Activated T-helper 2 cell treated with anti-CD3 and anti-CD28 coated beads, Interferon-gamma antibody, Interleukin-2, Interleukin-4, amounts not matched to agents 10 μg/mL and 5 μg/mL and 100 μg/mL, durations not matched to agents 14 hours and 24 hours and 36 hours (primary cell): ENCODE data around the gene PDCD4. TPM values are rescaled to one million over a fixed set of nuclear protein-coding genes. Genes with fewer than 3 reads are reported as not detected.
"Not testable (repeated sequence)": the region's sequence is repeated elsewhere in the genome, so short reads cannot be mapped to it uniquely, and the experiment has no call there.

Experiments used
- DNase-seq: peaks from one replicate; pipeline ENCODE4 v3.0.0; 2021; ENCODE audit warnings: low spot score
- H3K27ac Mint-ChIP-seq: one replicate; pipeline ENCODE4 v1.8.0; 2021; ENCODE audit warnings: mixed read lengths
- H3K27me3 Mint-ChIP-seq: one replicate; pipeline ENCODE4 v1.8.0; 2021; ENCODE audit warnings: low read depth, mixed read lengths
- H3K36me3 Mint-ChIP-seq: one replicate; pipeline ENCODE4 v1.8.0; 2021; ENCODE audit warnings: low read depth, mixed read lengths
- H3K4me1 Mint-ChIP-seq: one replicate; pipeline ENCODE4 v1.8.0; 2021; ENCODE audit warnings: low read depth, mixed read lengths
- H3K4me3 Mint-ChIP-seq: one replicate; pipeline ENCODE4 v1.8.0; 2021; ENCODE audit warnings: low read depth, mild to moderate bottlenecking, moderate library complexity, mixed read lengths
- H3K9me3 Mint-ChIP-seq: one replicate; pipeline ENCODE4 v1.8.0; 2021; ENCODE audit warnings: mixed read lengths
- intact Hi-C: fragments of 100-400 bp; cut with micrococcal nuclease; formaldehyde crosslinking; loops from one replicate; pipeline ENCODE4 v1.15.1; 2023
- total RNA-seq: library from RNA; stranded (reverse); gene quantifications from 2 replicates; pipeline ENCODE4 v1.2.3, GENCODE V29; 2022

PDCD4 gene
- total RNA-seq, 1 donor from 2014 or later: 60.4 TPM

DNA sequence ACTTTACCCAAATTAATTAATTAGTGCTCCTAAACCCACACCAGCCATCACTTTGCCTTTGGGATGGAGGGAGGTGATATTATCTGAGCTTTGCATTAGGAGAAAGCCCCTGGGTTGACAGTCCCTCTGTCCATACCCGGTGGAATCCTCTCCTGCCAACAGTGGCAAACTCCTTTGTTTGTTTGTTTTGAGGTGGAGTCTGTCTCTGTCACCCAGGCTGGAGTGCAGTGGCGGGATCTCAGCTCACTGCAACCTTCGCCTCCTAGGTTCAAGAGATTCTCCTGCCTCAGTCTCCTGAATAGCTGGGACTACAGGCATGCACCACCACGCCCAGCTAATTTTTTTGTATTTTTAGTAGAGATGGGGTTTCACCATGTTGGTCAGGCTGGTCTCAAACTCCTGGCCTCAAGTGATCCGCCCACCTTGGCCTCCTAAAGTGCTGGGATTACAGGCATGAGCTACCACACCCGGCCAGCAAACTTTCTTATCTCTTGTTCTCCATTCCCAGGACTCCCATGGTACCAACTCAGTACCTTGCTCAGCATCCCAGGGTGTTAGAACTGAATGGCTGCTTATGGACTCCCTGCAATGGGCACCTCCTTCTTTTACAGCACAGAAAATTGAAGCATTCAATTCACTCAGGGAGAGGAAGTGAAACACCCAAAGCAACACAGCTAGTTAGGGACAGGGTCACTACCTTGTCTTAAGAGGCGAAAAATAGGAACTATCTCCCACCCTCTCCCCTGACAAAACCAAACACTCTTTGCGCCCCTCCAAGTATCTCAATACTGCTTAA is 4.5 kb upstream of the PDCD4 start:
- H3K27ac Mint-ChIP-seq: peak overlapping the region; percentile 72

DNA sequence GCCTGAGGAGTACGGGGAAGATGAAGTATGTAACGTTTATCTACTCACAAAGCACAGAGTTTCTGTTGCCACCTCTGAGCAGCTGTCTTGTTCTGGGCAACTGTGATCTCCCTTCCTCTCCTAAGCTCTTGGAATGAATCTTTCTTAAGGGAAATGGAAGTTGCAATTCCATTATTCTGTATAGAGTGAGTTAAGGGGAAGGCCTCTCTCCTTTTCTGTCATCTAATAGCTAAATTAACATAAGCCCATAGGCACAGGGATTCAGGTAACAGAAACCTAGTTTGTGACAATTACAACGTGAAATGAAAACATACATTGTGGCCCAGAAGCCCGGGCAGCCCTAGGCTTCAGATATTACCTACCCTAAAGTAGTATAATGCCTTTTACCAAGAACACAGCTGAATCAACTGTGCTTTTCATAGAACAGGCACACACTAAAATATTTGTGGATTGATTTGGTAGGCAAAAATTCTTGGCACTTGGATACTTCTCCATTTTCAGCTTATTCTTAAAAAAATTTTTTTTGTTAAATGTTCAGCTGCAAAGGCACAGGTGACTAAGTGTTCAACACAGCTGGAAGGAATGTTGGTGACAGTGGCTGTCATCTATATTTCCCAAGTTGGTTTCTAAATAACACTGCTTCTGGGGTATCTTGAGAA is 3.8 kb upstream of the PDCD4 start:
- no peaks in the 10 kb centered on the region for H3K9me3 Mint-ChIP-seq
- H3K36me3 Mint-ChIP-seq: peaks cover 3% of the 10 kb centered on the region
- H3K27ac Mint-ChIP-seq: peak overlapping the region; percentile 72
- H3K27me3 Mint-ChIP-seq: no peaks in the 10 kb centered on the region
- H3K4me1 Mint-ChIP-seq: peaks cover 70% of the 10 kb centered on the region
- H3K4me3 Mint-ChIP-seq: peak overlapping the region; percentile 11
- intact Hi-C loops: loop anchor here (10.0 kb wide), 1 partner anchor 453 kb away; no protein-coding TSS in a partner anchor
- DNase-seq: no peak

More for the DNA sequence above, 4.5 kb upstream of the PDCD4 start:
- H3K27me3 Mint-ChIP-seq, H3K36me3 Mint-ChIP-seq, H3K4me3 Mint-ChIP-seq, DNase-seq, H3K9me3 Mint-ChIP-seq: not testable (repeated sequence)
- intact Hi-C loops: loop anchor here (10.0 kb wide), 1 partner anchor 452 kb away; no protein-coding TSS in a partner anchor
- H3K4me1 Mint-ChIP-seq: peaks cover 73% of the 10 kb centered on the region

DNA sequence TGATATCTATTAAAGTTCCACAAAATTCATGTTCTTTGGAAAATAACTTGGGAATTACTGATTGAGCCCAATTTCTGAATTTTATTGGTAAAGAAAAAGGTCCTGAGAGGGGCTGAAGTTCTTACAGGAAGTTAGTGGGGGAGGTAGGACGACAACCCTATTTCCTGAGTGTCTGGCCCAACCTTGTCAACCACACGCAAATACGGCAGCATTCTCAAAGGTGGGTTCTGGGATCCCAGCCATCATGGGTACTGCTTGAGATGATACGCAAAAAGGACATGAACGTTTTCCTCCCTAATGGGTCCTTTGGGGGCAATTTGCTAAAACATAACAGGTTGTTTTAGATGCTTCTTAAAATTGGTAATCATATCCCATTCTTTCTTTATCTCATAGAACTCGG is 2.7 kb upstream of the PDCD4 start:
- Mint-ChIP-seq H3K4me1 (peaks cover 65% of the 10 kb centered on the region), H3K4me3 (peak overlapping the region; percentile 55), H3K9me3 (no peaks in the 10 kb centered on the region), H3K27me3 (no peaks in the 10 kb centered on the region), H3K27ac (peak overlapping the region; percentile 77), H3K36me3 (no peaks in the 10 kb centered on the region)
- intact Hi-C loops: loop anchor here (10.0 kb wide), 1 partner anchor 454 kb away; no protein-coding TSS in a partner anchor
- DNase-seq: no peak

DNA sequence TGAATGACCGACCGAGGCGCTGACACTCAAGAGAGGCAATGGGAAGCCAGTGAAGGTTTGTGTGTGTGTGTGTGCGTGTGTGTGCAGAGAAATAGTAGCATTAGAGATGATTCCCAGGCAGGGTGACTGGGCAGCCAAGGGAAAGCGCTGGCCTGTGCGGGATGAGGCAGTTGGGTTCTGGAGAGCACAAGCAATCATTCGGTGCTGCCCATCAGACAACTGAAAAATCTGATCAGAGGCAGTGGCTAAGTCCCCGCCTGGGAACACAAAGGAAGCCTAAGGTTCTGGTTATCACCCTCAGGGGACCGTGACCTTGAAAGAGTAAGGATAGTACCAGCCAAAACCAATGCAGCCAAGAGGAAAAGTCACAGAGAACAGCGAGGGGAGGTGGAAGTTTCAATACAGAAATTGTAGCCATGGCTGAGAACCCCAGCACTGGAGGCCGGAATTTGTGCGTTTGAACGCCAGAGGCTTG is 868 bp upstream of the PDCD4 start:
- peaks cover 52% of the 10 kb centered on the region for H3K4me1 Mint-ChIP-seq
- H3K36me3 Mint-ChIP-seq: peaks cover 9% of the 10 kb centered on the region
- H3K27ac Mint-ChIP-seq: peak overlapping the region; percentile 97
- H3K4me3 Mint-ChIP-seq: peak overlapping the region; percentile 91
- DNase-seq: no peak
- H3K27me3 Mint-ChIP-seq: no peaks in the 10 kb centered on the region
- intact Hi-C loops: loop anchor here (1.0 to 10.0 kb wide), 7 partner anchors 14 to 804 kb away; partner anchors contain the start of gene SMNDC1
- H3K9me3 Mint-ChIP-seq: no peaks in the 10 kb centered on the region

DNA sequence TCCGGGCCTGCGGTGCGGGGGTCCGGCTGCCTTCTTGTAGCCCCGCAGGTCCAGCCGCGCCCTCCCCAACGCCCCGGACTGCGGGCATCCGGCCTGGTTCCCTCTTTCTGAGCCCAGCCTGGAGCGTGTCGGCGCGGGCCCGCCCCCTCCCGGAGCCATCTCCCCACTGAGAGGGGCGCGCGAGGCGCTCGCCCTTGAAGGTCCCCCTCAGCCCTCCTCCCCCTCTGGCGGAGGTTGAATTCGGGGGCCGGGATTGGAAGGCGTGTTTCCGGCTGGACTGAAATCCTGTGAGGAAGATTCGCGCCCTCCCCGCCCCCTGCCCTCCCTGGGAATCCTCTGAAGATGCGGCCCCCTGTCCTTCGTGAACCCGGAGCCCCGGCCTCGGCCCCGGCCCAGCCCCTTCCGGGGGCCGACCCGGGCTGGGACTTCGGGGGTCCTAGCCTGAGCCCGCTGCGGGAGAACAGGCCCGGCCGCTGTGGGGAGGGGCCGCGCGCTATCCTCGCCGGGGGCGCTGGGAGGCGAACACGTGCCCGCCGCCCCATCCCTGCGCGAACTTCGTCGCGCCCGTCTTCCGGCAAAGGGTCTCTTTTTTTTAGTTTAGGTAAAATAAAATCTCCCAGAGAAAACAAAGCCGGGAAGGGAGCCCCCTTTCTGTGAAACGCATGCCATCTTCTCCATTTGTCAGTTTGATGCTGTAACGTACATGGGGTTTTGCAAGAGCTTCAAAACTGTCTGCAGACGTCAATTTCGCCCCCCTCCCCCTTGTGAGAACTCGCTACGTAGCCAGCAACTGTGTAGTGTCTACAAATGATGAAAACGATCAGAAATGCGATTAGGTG is 636 bp downstream of the PDCD4 start:
- peak overlapping the region; percentile 88 for H3K27ac Mint-ChIP-seq
- peaks cover 16% of the 10 kb centered on the region for H3K36me3 Mint-ChIP-seq
- peaks cover 41% of the 10 kb centered on the region for H3K4me1 Mint-ChIP-seq
- H3K9me3 Mint-ChIP-seq: no peaks in the 10 kb centered on the region
- H3K4me3 Mint-ChIP-seq: peak overlapping the region; percentile 81
- intact Hi-C loops: loop anchor here (1.0 to 10.0 kb wide), 6 partner anchors 47 to 805 kb away; partner anchors contain the start of genes BBIP1, SHOC2 and SMNDC1
- no peaks in the 10 kb centered on the region for H3K27me3 Mint-ChIP-seq
- DNase-seq: peak; percentile 71

DNA sequence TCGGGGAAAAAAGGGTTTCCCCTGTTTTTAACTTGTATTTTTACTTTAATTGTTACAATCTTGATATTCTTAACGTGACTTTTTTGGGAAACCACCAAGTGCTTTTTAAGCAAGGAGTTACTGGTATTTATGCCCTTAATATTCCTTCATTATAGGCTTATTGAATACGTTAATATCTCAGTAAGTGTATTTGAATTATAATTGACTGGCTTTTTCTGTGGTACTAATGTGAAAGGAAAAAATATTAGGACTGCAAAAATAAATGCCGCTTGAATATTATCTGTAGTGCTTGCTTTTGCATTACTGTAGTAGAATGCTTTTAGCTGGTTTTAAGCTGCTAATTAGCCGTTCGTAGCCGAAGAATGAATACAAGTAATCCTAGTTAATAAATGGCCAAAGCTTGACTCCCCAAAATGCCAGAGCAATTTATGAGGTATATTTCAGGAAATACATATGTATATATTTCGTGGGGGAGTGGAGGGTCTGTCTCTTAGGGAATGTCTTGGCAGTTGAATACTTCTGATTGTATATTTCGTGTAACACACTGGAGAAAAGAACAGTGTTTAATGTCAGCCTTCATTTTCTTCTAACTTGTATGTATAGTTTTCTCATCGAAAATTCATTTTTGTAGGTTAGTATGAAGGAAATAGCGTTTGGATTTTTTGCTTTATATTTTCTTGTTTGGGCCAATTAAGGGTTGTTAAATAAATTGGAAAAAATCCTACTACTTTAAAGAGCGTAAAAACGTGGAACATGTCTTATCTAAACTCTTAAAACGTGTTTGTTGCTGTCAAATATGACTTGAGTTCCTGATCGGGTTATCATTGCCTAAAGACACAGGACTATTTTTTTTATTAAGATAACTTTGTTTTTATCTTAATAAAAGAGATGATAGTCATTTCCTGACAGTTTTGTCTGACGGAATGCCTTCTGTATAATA is 1.5 kb downstream of the PDCD4 start:
- peaks cover 39% of the 10 kb centered on the region for H3K4me1 Mint-ChIP-seq
- intact Hi-C loops: loop anchor here (1.0 to 10.0 kb wide), 6 partner anchors 46 to 806 kb away; partner anchors contain the start of genes BBIP1, SHOC2 and SMNDC1
- H3K27ac Mint-ChIP-seq: peak overlapping the region; percentile 88
- H3K4me3 Mint-ChIP-seq: peak overlapping the region; percentile 81
- H3K27me3 Mint-ChIP-seq: no peaks in the 10 kb centered on the region
- DNase-seq: no peak
- H3K36me3 Mint-ChIP-seq: peaks cover 25% of the 10 kb centered on the region
- no peaks in the 10 kb centered on the region for H3K9me3 Mint-ChIP-seq

DNA sequence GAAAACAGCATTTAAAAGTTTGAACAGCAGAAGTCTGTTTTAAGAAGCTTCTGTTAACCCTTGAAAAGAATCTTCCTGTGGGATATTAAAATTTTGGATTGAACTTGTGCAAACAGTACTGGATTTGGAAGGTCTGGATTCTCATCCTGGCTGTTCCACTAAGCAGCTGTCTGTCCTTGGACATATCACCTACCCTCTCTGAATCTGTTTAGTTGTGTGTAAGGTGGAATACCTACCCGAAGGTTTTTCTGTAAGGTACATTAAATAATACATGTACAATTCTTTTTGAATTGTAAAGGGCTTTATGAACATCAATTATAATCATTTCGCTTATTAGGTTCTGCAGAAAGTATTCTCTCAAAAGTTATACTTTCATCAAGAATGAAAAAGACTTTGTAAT is 2.2 kb downstream of the PDCD4 start:
- Mint-ChIP-seq H3K9me3 (no peaks in the 10 kb centered on the region), H3K27me3 (no peaks in the 10 kb centered on the region), H3K27ac (peak overlapping the region; percentile 7), H3K4me3 (peak overlapping the region; percentile 73), H3K4me1 (peaks cover 37% of the 10 kb centered on the region), H3K36me3 (peaks cover 30% of the 10 kb centered on the region)
- no peak for DNase-seq
- intact Hi-C loops: loop anchor here (5.0 to 10.0 kb wide), 5 partner anchors 72 to 807 kb away; partner anchors contain the start of gene SMNDC1

DNA sequence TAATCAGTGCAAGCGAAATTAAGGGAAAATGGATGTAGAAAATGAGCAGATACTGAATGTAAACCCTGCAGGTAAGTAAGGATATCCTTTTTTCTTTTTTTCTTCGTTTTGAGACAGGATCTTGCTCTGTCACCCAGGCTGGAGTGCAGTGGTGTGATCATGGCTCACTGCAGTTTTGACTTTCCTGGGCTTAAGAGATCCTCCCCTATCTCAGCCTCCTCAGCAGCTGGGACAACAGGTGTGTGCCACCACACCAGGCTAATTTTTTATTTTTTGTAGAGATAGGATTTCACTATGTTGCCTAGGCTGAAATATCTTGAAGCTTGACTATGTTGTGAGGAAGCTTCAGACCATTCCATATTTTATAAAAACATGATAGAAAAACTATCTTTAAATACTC is 4.3 kb downstream of the PDCD4 start:
- H3K9me3 Mint-ChIP-seq: no peaks in the 10 kb centered on the region
- H3K27ac Mint-ChIP-seq: no peak overlapping the region
- DNase-seq: no peak
- no peaks in the 10 kb centered on the region for H3K27me3 Mint-ChIP-seq
- no peak overlapping the region for H3K4me3 Mint-ChIP-seq
- H3K4me1 Mint-ChIP-seq: peaks cover 25% of the 10 kb centered on the region
- intact Hi-C loops: loop anchor here (10.0 kb wide), 2 partner anchors 261 to 571 kb away; partner anchors contain the start of gene SMNDC1
- H3K36me3 Mint-ChIP-seq: peaks cover 39% of the 10 kb centered on the region

DNA sequence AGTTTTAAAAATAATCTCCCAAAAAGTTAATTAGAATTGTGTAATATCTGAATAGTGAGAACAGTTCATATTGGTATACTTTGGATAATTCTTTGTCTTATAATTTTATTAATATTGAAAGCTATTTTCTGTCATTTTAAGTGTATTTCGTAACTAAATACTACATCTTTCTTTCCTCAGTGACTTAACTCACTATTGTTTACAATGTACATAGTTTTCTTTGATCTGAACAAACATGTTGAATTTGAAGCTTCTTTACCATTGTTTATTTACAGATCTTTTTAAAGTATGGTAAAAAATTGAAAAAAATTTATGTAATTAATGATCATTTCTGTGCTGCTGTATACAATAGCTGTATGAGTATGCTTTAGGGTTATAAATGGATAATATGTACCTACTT is 5.1 kb downstream of the PDCD4 start:
- H3K27ac Mint-ChIP-seq: no peak overlapping the region
- intact Hi-C loops: loop anchor here (10.0 kb wide), 2 partner anchors 262 to 572 kb away; partner anchors contain the start of gene SMNDC1
- DNase-seq: no peak
- no peaks in the 10 kb centered on the region for H3K9me3 Mint-ChIP-seq
- peaks cover 25% of the 10 kb centered on the region for H3K4me1 Mint-ChIP-seq
- H3K27me3 Mint-ChIP-seq: no peaks in the 10 kb centered on the region
- H3K4me3 Mint-ChIP-seq: no peak overlapping the region
- peaks cover 47% of the 10 kb centered on the region for H3K36me3 Mint-ChIP-seq

DNA sequence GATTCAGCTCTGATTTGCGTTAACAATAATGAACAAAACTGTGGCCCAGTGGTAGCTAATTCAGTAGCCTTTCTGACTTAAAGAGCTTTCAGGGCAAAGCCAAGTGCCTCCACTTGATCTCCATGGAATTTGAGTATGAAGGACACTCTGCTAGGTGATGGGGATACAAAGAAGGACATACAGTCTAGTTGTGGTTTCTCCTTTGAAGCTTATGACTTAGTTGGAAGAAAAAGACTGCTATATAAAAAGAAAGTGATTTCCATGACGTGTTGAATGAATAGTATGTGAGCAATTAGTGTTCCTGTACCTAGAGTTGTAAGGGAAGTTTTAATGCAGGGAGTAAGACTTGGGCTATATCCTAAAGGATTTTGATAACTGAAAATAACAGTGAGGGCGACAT is 8.3 kb downstream of the PDCD4 start:
- no peak overlapping the region for H3K4me3 Mint-ChIP-seq
- H3K27me3 Mint-ChIP-seq: no peaks in the 10 kb centered on the region
- H3K36me3 Mint-ChIP-seq: peaks cover 68% of the 10 kb centered on the region
- intact Hi-C loops: no loop called here
- H3K4me1 Mint-ChIP-seq: peaks cover 28% of the 10 kb centered on the region
- H3K27ac Mint-ChIP-seq: no peak overlapping the region
- no peaks in the 10 kb centered on the region for H3K9me3 Mint-ChIP-seq
- no peak for DNase-seq

DNA sequence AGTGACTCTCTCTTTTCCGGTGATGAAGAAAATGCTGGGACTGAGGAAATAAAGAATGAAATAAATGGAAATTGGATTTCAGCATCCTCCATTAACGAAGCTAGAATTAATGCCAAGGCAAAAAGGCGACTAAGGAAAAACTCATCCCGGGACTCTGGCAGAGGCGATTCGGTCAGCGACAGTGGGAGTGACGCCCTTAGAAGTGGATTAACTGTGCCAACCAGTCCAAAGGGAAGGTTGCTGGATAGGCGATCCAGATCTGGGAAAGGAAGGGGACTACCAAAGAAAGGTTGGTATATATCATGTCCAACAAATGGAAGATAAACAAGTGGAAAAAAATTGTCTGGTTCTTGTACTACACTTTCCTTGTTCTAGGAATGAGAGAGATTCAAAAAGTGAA is 9.5 kb downstream of the PDCD4 start:
- no peak for DNase-seq
- H3K9me3 Mint-ChIP-seq: no peaks in the 10 kb centered on the region
- H3K27me3 Mint-ChIP-seq: no peaks in the 10 kb centered on the region
- no peak overlapping the region for H3K27ac Mint-ChIP-seq
- peaks cover 66% of the 10 kb centered on the region for H3K36me3 Mint-ChIP-seq
- peaks cover 30% of the 10 kb centered on the region for H3K4me1 Mint-ChIP-seq
- intact Hi-C loops: no loop called here
- H3K4me3 Mint-ChIP-seq: no peak overlapping the region
